ENCODE results near the gene RPL35. TPM values are rescaled to one million over a fixed set of nuclear protein-coding genes. Genes with fewer than 3 reads are reported as not detected.

RPL35 gene
- total RNA-seq, 2 donors from 2014 or later = 1,919 to 1,995 TPM

- Mint-ChIP-seq H3K9me3 (no peaks in the 10 kb centered on the region), H3K36me3 (ENCODE audit: low read depth) (peaks cover 50% of the 10 kb centered on the region), H3K27ac (peak overlapping the region; percentile 56), H3K4me3 (peak overlapping the region; percentile 99), H3K27me3 (no peaks in the 10 kb centered on the region), H3K4me1 (peaks cover 18% of the 10 kb centered on the region)
- ATAC-seq (replicated peaks) = no peak
Measured at GRCh38 chr9:124863371-124863871, 1.7 kb upstream of the RPL35 start.

GRCh38 chr9:124860582-124861341 is 995 bp downstream of the RPL35 start:
- H3K27ac Mint-ChIP-seq = peak overlapping the region; percentile 99
- peaks cover 18% of the 10 kb centered on the region for H3K4me1 Mint-ChIP-seq
- H3K27me3 Mint-ChIP-seq = no peaks in the 10 kb centered on the region
- no peak for ATAC-seq (replicated peaks)
- H3K4me3 Mint-ChIP-seq = peak overlapping the region; percentile 99
- H3K9me3 Mint-ChIP-seq = no peaks in the 10 kb centered on the region
- peaks cover 58% of the 10 kb centered on the region for H3K36me3 Mint-ChIP-seq (ENCODE audit: low read depth)

- H3K36me3 Mint-ChIP-seq (ENCODE audit: low read depth) = peaks cover 58% of the 10 kb centered on the region
- ATAC-seq (replicated peaks) = no peak
- no peaks in the 10 kb centered on the region for H3K9me3 Mint-ChIP-seq
- H3K27ac Mint-ChIP-seq = peak overlapping the region; percentile 99
- peaks cover 22% of the 10 kb centered on the region for H3K4me1 Mint-ChIP-seq
- peak overlapping the region; percentile 99 for H3K4me3 Mint-ChIP-seq
- H3K27me3 Mint-ChIP-seq = no peaks in the 10 kb centered on the region
Measured at GRCh38 chr9:124859803-124860581, 1.8 kb downstream of the RPL35 start.

GRCh38 chr9:124858330-124859046 is 3.3 kb downstream of the RPL35 start:
- peak overlapping the region; percentile 99 for H3K27ac Mint-ChIP-seq
- no peaks in the 10 kb centered on the region for H3K9me3 Mint-ChIP-seq
- H3K4me3 Mint-ChIP-seq = peak overlapping the region; percentile 99
- peaks cover 21% of the 10 kb centered on the region for H3K4me1 Mint-ChIP-seq
- ATAC-seq (replicated peaks) = no peak
- H3K36me3 Mint-ChIP-seq (ENCODE audit: low read depth) = peaks cover 58% of the 10 kb centered on the region
- H3K27me3 Mint-ChIP-seq = no peaks in the 10 kb centered on the region

GRCh38 chr9:124857533-124858162 is 4.1 kb downstream of the RPL35 start:
- peaks cover 58% of the 10 kb centered on the region for H3K36me3 Mint-ChIP-seq (ENCODE audit: low read depth)
- H3K4me3 Mint-ChIP-seq = peak overlapping the region; percentile 21

GRCh38 chr9:124855944-124856765 is 5.6 kb downstream of the RPL35 start:
- no peaks in the 10 kb centered on the region for H3K9me3 Mint-ChIP-seq
- ATAC-seq (replicated peaks) = no peak
- peak overlapping the region; percentile 80 for H3K27ac Mint-ChIP-seq
- H3K4me1 Mint-ChIP-seq = peaks cover 23% of the 10 kb centered on the region
- peaks cover 46% of the 10 kb centered on the region for H3K36me3 Mint-ChIP-seq (ENCODE audit: low read depth)
- no peaks in the 10 kb centered on the region for H3K27me3 Mint-ChIP-seq
- H3K4me3 Mint-ChIP-seq = no peak overlapping the region

More at GRCh38 chr9:124857533-124858162, 4.1 kb downstream of the RPL35 start:
- H3K4me1 Mint-ChIP-seq = peaks cover 22% of the 10 kb centered on the region
- H3K27ac Mint-ChIP-seq = peak overlapping the region; percentile 80
- no peaks in the 10 kb centered on the region for H3K27me3 Mint-ChIP-seq
- no peaks in the 10 kb centered on the region for H3K9me3 Mint-ChIP-seq
- no peak for ATAC-seq (replicated peaks)

- peaks cover 40% of the 10 kb centered on the region for H3K36me3 Mint-ChIP-seq (ENCODE audit: low read depth)
- no peaks in the 10 kb centered on the region for H3K27me3 Mint-ChIP-seq
- H3K27ac Mint-ChIP-seq = peak overlapping the region; percentile 67
- H3K4me3 Mint-ChIP-seq = no peak overlapping the region
- peaks cover 23% of the 10 kb centered on the region for H3K4me1 Mint-ChIP-seq
- ATAC-seq (replicated peaks) = no peak
- no peaks in the 10 kb centered on the region for H3K9me3 Mint-ChIP-seq
Measured at GRCh38 chr9:124855566-124855943, 6.2 kb downstream of the RPL35 start.

GRCh38 chr9:124854822-124855221 is 6.9 kb downstream of the RPL35 start:
- Mint-ChIP-seq H3K4me3 (no peak overlapping the region), H3K27me3 (no peaks in the 10 kb centered on the region), H3K9me3 (no peaks in the 10 kb centered on the region), H3K4me1 (peaks cover 16% of the 10 kb centered on the region), H3K27ac (peak overlapping the region; percentile 67), H3K36me3 (ENCODE audit: low read depth) (peaks cover 33% of the 10 kb centered on the region)
- ATAC-seq (replicated peaks) = no peak

- Mint-ChIP-seq H3K27ac (no peak overlapping the region), H3K9me3 (no peaks in the 10 kb centered on the region), H3K4me3 (no peak overlapping the region), H3K36me3 (ENCODE audit: low read depth) (peaks cover 26% of the 10 kb centered on the region), H3K27me3 (no peaks in the 10 kb centered on the region), H3K4me1 (peaks cover 16% of the 10 kb centered on the region)
- ATAC-seq (replicated peaks) = no peak
Measured at GRCh38 chr9:124854161-124854560, 7.6 kb downstream of the RPL35 start.

GRCh38 chr9:124853605-124854143 is 8.1 kb downstream of the RPL35 start:
- peaks cover 16% of the 10 kb centered on the region for H3K4me1 Mint-ChIP-seq
- no peaks in the 10 kb centered on the region for H3K27me3 Mint-ChIP-seq
- H3K4me3 Mint-ChIP-seq = peak overlapping the region; percentile 61
- no peak overlapping the region for H3K27ac Mint-ChIP-seq
- peaks cover 22% of the 10 kb centered on the region for H3K36me3 Mint-ChIP-seq (ENCODE audit: low read depth)
- ATAC-seq (replicated peaks) = no peak
- H3K9me3 Mint-ChIP-seq = no peaks in the 10 kb centered on the region

- H3K27ac Mint-ChIP-seq = peak within 1 kb of the TSS; percentile 76
- no peaks in the 10 kb centered on the region for H3K9me3 Mint-ChIP-seq
- peaks cover 16% of the 10 kb centered on the region for H3K4me1 Mint-ChIP-seq
- H3K4me3 Mint-ChIP-seq = peak within 1 kb of the TSS; percentile 61
- H3K36me3 Mint-ChIP-seq (ENCODE audit: low read depth) = peaks cover 15% of the 10 kb centered on the region
- peak; percentile 95 for ATAC-seq (replicated peaks)
- no peaks in the 10 kb centered on the region for H3K27me3 Mint-ChIP-seq
Measured at GRCh38 chr9:124852829-124853531, 8.8 kb downstream of the RPL35 start, which contains the start of gene WDR38. Gene WDR38 (plus strand): TSS chr9:124853460. CDS start chr9:124853532, 72 bp downstream.

- H3K27me3 Mint-ChIP-seq = no peaks in the 10 kb centered on the region
- H3K27ac Mint-ChIP-seq = peak overlapping the region; percentile 76
- no peaks in the 10 kb centered on the region for H3K9me3 Mint-ChIP-seq
- H3K36me3 Mint-ChIP-seq (ENCODE audit: low read depth) = peaks cover 8% of the 10 kb centered on the region
- H3K4me3 Mint-ChIP-seq = peak overlapping the region; percentile 61
- ATAC-seq (replicated peaks) = no peak
- H3K4me1 Mint-ChIP-seq = peaks cover 11% of the 10 kb centered on the region
Measured at GRCh38 chr9:124852121-124852828, 9.5 kb downstream of the RPL35 start.
